B cell (primary cell): ENCODE results near the gene ATP12A. TPM values are rescaled to one million over a fixed set of nuclear protein-coding genes. Genes with fewer than 3 reads are reported as not detected.

Experiments
- ATAC-seq: fragments of 200-7000 bp; cut with Tn5 transposase; one replicate; pipeline ENCODE4 v1.10.0; 2021; ENCODE audit warnings: low read depth, mild to moderate bottlenecking, moderate number of reproducible peaks, moderate library complexity
- CTCF ChIA-PET: fragments of 350-600 bp; sonication (Branson Sonifier 250); formaldehyde crosslinking; loops from one replicate; lab custom pipeline; 2021; ENCODE audit warnings: antibody characterized with exemption, inconsistent platforms; lab: Charles Lee
- POLR2A ChIA-PET: fragments of 350-600 bp; sonication (Branson Sonifier 250); formaldehyde crosslinking; loops from one replicate; lab custom pipeline; 2021; ENCODE audit warnings: antibody characterized with exemption; lab: Charles Lee
- DNase-seq: peaks from one replicate; pipeline ENCODE4 v3.0.0; 2013
- H2AFZ ChIP-seq: 2 replicates; pipeline ENCODE4 v1.6.1; 2012; ENCODE audit warnings: mild to moderate bottlenecking, low read depth, low read length; ENCODE audit not compliant: insufficient read depth, poor library complexity, severe bottlenecking
- H3K27ac ChIP-seq, 2 donors: 1 replicate in 1 of 2; 2 replicates in 1 of 2; pipeline ENCODE4 v1.5.1; 2012 to 2013; ENCODE audit warnings: low read length in 2 of 2, mild to moderate bottlenecking in 2 of 2, moderate library complexity in 1 of 2
- H3K27me3 ChIP-seq, 4 experiments: fragments of 200-600 bp in 1 of 4; sonication (generic) in 1 of 4; replicated peaks in 1 of 4; 1 replicate in 2 of 4; 2 replicates in 2 of 4; pipeline versions ENCODE4 v1.6.1 to v1.7.0; 2013 to 2016; ENCODE audit warnings: low read length in 3 of 4, mild to moderate bottlenecking in 2 of 4, mixed read lengths in 1 of 4, moderate library complexity in 1 of 4; ENCODE audit not compliant: insufficient read depth in 4 of 4, control insufficient read depth in 3 of 4; ENCODE audit errors: control extremely low read depth in 1 of 4
- H3K36me3 ChIP-seq, 2 experiments: replicated peaks in 1 of 2; 1 replicate in 1 of 2; 2 replicates in 1 of 2; pipeline versions ENCODE4 v1.6.1 to v1.7.1; 2013; ENCODE audit warnings: low read length in 1 of 2; ENCODE audit not compliant: insufficient read depth in 2 of 2, control insufficient read depth in 1 of 2; ENCODE audit errors: control extremely low read depth in 1 of 2, extremely low read depth in 1 of 2
- H3K4me1 ChIP-seq, 2 donors: fragments of 200-600 bp in 1 of 2; sonication (generic) in 1 of 2; 1 replicate in 1 of 2; 2 replicates in 1 of 2; pipeline versions ENCODE4 v1.5.1 to v1.6.1; 2013 to 2017; ENCODE audit warnings: low read length in 2 of 2; ENCODE audit not compliant: control insufficient read depth in 2 of 2, insufficient read depth in 2 of 2
- H3K4me2 ChIP-seq: replicated peaks from 2 replicates; pipeline ENCODE3; 2012; ENCODE audit warnings: mild to moderate bottlenecking, low read depth, low read length; ENCODE audit not compliant: poor library complexity, severe bottlenecking
- H3K4me3 ChIP-seq, 5 experiments: fragments of 200-600 bp in 1 of 5; sonication (generic) in 1 of 5; 1 replicate in 3 of 5; 2 replicates in 2 of 5; pipeline versions ENCODE4 v1.5.1 to v1.7.0; 2011 to 2016; ENCODE audit warnings: low read length in 4 of 5, mild to moderate bottlenecking in 4 of 5, low read depth in 2 of 5, control low read depth in 1 of 5, moderate library complexity in 1 of 5; ENCODE audit not compliant: insufficient read depth in 1 of 5; ENCODE audit errors: control extremely low read depth in 1 of 5, extremely low read depth in 1 of 5
- H3K79me2 ChIP-seq: fragments of 200-600 bp; sonication (generic); one replicate; pipeline ENCODE4 v1.6.0; 2016; ENCODE audit warnings: low read length; ENCODE audit not compliant: control insufficient read depth, insufficient read depth
- H3K9ac ChIP-seq: fragments of 200-600 bp; sonication (generic); 2 replicates; pipeline ENCODE4 v1.6.1; 2017; ENCODE audit warnings: mild to moderate bottlenecking, low read length, moderate library complexity
- H3K9me3 ChIP-seq, 3 donors: one replicate each; pipeline versions ENCODE4 v1.6.1 to v1.7.1; 2013; ENCODE audit warnings: low read length in 2 of 3; ENCODE audit not compliant: control insufficient read depth in 2 of 3, insufficient read depth in 1 of 3; ENCODE audit errors: control extremely low read depth in 1 of 3
- H4K20me1 ChIP-seq: 2 replicates; pipeline ENCODE4 v1.6.0; 2012; ENCODE audit warnings: mild to moderate bottlenecking, low read length; ENCODE audit not compliant: insufficient read depth, control insufficient read depth, poor library complexity, severe bottlenecking
- H3K27ac Mint-ChIP-seq: one replicate; pipeline ENCODE4 v1.8.0; 2021; ENCODE audit warnings: mixed read lengths
- H3K27me3 Mint-ChIP-seq: one replicate; pipeline ENCODE4 v1.8.0; 2021; ENCODE audit warnings: mixed read lengths
- H3K4me1 Mint-ChIP-seq: one replicate; pipeline ENCODE4 v1.8.0; 2021; ENCODE audit warnings: mixed read lengths
- H3K4me3 Mint-ChIP-seq: one replicate; pipeline ENCODE4 v1.8.0; 2021; ENCODE audit warnings: mixed read lengths
- H3K9me3 Mint-ChIP-seq: one replicate; pipeline ENCODE4 v1.8.0; 2022; ENCODE audit warnings: mixed read lengths; ENCODE audit not compliant: insufficient read depth
- CTCF ChIP-seq: fragments of 200-600 bp; IDR thresholded peaks from one replicate; pipeline ENCODE4 v1.8.0; 2022; ENCODE audit warnings: antibody characterized with exemption, mild to moderate bottlenecking
- EZH2 ChIP-seq: IDR thresholded peaks from 2 replicates; pipeline ENCODE4 v1.6.1; 2012; ENCODE audit warnings: borderline replicate concordance, low read depth, mild to moderate bottlenecking, moderate library complexity, low read length; ENCODE audit not compliant: insufficient read depth, poor library complexity, severe bottlenecking
- WGBS: methylation state at CpG from one replicate; pipeline ENCODE4 v1.1.5; 2013; ENCODE audit warnings: missing lambda C conversion rate; ENCODE audit not compliant: insufficient coverage; 5-methylcytosine and 5-hydroxymethylcytosine counted together
- intact Hi-C: fragments of 100-400 bp; cut with micrococcal nuclease; formaldehyde crosslinking; loops from one replicate; pipeline ENCODE4 v1.10.0; 2022
- polyA plus RNA-seq: library from polyadenylated mRNA; depleted of rRNA; stranded (reverse); fragments of >200 nt; gene quantifications from 2 replicates; pipeline ENCODE4 v1.2.3, GENCODE V29; 2012
- total RNA-seq, 2 donors: library from RNA; stranded (reverse); fragments of 120-200 nt in 1 of 2; gene quantifications; 1 replicate in 1 of 2; 2 replicates in 1 of 2; pipeline versions ENCODE4 v1.2.3 to v1.2.4, GENCODE V29; 2013 to 2022

ATP12A gene
- total and polyA plus RNA-seq, 2 donors (not counting 1 experiment from before 2014, with no cell fraction given) = not detected

GRCh38 chr13:24694907-24695306, 14.7 kb downstream of the ATP12A start:
- Histone ChIP-seq H3K27ac (no peak overlapping the region), H3K27me3 (peaks cover 0 to 14% (median 3%) of the 10 kb centered on the region in 4 experiments), H3K4me3 (no peak overlapping the region), H3K36me3 (no peaks in the 10 kb centered on the region), H3K9me3 (no peaks in the 10 kb centered on the region), H3K4me2 (no peak overlapping the region), H3K4me1 (no peaks in the 10 kb centered on the region), H4K20me1 (no peaks in the 10 kb centered on the region), H2AFZ (no peak overlapping the region), H3K79me2 (no peaks in the 10 kb centered on the region), H3K9ac (no peak overlapping the region)
- TF ChIP-seq CTCF (no peak), EZH2 (no peak)
- CTCF ChIA-PET = interaction anchor here (0.8 to 2.8 kb wide), 8 partner anchors 10 to 301 kb away, joined by 3 to 22 read pairs (median 8); no protein-coding TSS in a partner anchor
- POLR2A ChIA-PET = no interaction called here
- Mint-ChIP-seq H3K4me1 (peaks cover 3% of the 10 kb centered on the region), H3K27ac (no peak overlapping the region), H3K27me3 (peaks cover 52% of the 10 kb centered on the region), H3K9me3 (no peaks in the 10 kb centered on the region), H3K4me3 (no peak overlapping the region)
- 90% methylated on average over 12 of the region's 12 CpGs for WGBS
- intact Hi-C loops = loop anchor here (5.0 kb wide), 2 partner anchors 32 to 302 kb away; no protein-coding TSS in a partner anchor
- ATAC-seq (no peak), DNase-seq (no peak)

GRCh38 chr13:24698686-24699085, 18.5 kb downstream of the ATP12A start:
- Histone ChIP-seq H3K36me3 (no peaks in the 10 kb centered on the region), H3K9me3 (no peaks in the 10 kb centered on the region), H3K4me2 (no peak overlapping the region), H4K20me1 (no peaks in the 10 kb centered on the region), H3K27me3 (no peaks in the 10 kb centered on the region), H3K4me3 (no peak overlapping the region), H2AFZ (no peak overlapping the region), H3K9ac (no peak overlapping the region), H3K4me1 (no peaks in the 10 kb centered on the region), H3K79me2 (no peaks in the 10 kb centered on the region), H3K27ac (no peak overlapping the region)
- H3K4me3 Mint-ChIP-seq = no peak overlapping the region
- ChIA-PET POLR2A (no interaction called here), CTCF (interaction anchor here (0.9 kb wide), 1 partner anchor 16 kb away, joined by 4 read pairs; no protein-coding TSS in a partner anchor)
- no peak for TF ChIP-seq CTCF
- TF ChIP-seq EZH2 = no peak
- peaks cover 40% of the 10 kb centered on the region for H3K27me3 Mint-ChIP-seq
- ATAC-seq (no peak), DNase-seq (no peak)
- intact Hi-C loops = no loop called here
- no peaks in the 10 kb centered on the region for H3K9me3 Mint-ChIP-seq
- peaks cover 3% of the 10 kb centered on the region for H3K4me1 Mint-ChIP-seq
- 94% methylated on average over 12 of the region's 12 CpGs for WGBS
- no peak overlapping the region for H3K27ac Mint-ChIP-seq
